ENCODE data around the gene PIRT.

PIRT gene

DNA sequence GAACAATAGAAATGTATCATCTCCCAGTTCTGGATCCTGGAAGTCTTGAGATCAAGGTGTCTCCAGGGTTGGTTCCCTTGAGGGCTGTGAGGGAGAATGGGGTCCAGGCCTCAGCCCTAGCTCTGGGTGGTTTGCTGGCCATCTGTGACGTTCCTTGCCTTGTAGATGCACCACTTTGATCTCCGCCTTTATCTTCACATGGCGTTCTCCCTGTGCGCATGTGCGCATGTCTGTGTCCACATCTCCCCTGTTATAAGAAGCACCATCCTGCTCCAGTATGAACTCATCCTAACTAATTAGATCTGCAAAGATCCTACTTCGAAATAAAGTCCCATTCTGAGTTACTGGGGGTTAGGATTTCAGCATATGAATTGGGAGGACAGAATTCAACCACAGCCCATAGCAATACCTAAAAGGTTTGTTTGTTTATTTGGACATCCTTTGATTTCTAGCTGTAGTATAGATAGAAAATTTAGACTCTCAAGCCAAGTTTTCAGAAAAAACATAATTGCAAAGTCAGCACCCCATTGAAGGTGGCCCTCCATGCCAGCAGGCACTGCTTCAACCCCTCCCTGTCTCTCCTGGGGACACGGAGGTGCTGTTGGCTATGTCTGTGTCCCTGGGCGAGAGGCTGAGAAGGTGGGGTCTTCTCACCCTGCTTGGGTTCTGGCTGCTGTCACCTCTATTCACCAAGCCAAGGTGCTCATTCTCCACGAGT, 31.2 kb downstream of the PIRT start:
- Mint-ChIP-seq H3K27ac (no peak overlapping the region), H3K4me3 (no peak overlapping the region)

DNA sequence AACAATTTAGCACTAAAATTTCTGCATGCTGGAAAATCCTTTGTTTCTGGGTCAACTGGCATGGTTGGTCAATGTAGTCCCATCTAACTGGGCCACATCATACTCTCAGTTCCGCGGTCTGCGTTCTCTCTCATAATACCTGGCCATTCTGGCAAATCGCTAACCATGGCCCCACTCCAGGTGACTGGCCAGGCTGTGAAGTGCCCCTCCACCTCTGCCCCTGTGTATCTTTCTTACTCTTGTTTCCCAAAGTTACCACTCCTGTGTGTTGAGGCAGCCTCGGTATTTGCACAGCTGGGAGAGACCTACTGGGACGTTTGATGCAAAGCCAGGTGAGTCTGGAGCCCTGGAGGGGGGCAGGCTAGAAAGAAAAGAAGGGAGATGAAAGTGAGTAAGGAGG, 32.0 kb downstream of the PIRT start:
- no peak overlapping the region for H3K27ac Mint-ChIP-seq
- H3K9me3 Mint-ChIP-seq = no peaks in the 10 kb centered on the region
- no peaks in the 10 kb centered on the region for H3K4me1 Mint-ChIP-seq (ENCODE audit: low read depth)
- H3K4me3 Mint-ChIP-seq = no peak overlapping the region
- H3K36me3 Mint-ChIP-seq (ENCODE audit: low read depth) = no peaks in the 10 kb centered on the region
- intact Hi-C loops (cut with micrococcal nuclease) = no loop called here
- no peaks in the 10 kb centered on the region for H3K27me3 Mint-ChIP-seq

More for the DNA sequence above, 31.2 kb downstream of the PIRT start:
- intact Hi-C loops (cut with micrococcal nuclease) = no loop called here
- Mint-ChIP-seq H3K4me1 (ENCODE audit: low read depth) (no peaks in the 10 kb centered on the region), H3K27me3 (no peaks in the 10 kb centered on the region), H3K9me3 (no peaks in the 10 kb centered on the region), H3K36me3 (ENCODE audit: low read depth) (no peaks in the 10 kb centered on the region)

DNA sequence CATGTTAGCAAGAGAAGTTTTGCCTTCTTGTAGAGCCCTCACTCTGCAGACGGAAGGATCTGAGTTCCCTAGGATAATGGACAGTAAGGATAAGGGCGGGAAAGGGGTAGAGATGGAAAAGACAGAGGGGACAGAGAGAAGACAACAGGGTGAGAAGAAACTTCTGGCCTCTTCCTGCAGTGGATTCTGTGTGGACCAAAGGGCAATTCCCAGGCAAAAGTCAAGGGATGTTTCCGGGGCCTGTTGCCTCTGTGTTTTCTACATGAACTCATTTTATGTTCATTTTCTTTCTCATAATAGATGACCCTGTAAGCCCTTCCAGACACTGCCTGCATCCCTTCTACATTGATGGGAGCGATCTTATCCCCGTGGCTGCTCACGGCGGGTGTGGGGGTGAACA, 33.3 kb downstream of the PIRT start:
- no peaks in the 10 kb centered on the region for H3K36me3 Mint-ChIP-seq (ENCODE audit: low read depth)
- no peak overlapping the region for H3K27ac Mint-ChIP-seq
- H3K9me3 Mint-ChIP-seq = no peaks in the 10 kb centered on the region
- H3K4me1 Mint-ChIP-seq (ENCODE audit: low read depth) = no peaks in the 10 kb centered on the region
- no peak overlapping the region for H3K4me3 Mint-ChIP-seq
- intact Hi-C loops (cut with micrococcal nuclease) = no loop called here
- H3K27me3 Mint-ChIP-seq = no peaks in the 10 kb centered on the region

DNA sequence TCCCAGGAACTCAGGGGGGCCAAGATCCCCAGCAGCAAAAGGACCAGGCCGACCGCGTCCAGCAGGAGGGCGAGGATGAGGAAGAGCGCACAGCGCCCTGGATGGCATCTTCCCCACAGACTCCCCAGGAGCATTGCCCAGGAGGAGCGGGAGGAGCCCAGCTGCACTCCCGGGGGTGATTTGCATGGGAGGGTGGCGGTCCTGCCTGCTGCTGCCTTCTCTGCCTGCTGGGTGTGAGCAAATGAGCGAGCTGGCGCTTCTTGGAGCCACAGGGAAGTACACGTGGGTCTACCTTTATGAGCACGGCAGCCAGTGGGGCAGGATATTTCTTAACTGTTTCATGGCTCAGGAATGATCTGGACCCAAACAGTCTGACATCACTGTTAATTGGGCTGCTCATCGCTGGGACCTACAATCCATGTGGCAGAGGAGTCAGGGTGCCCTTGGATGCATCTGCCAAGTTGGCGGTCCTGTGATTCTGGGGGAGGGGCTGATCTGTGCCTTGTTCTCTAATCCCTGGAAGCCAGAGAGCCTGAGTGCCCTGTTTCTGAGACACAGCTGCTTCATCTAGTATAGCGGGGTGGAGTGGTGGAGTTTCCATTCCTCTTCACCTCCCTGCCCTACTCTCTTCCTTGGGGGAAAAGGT, 33.9 kb downstream of the PIRT start, which contains the start of gene TMEM238L:
TSS of gene TMEM238L (minus strand) at position 270 of the 646 bp plus-strand sequence. CDS start at position 134, 136 bp downstream.
- Mint-ChIP-seq H3K4me1 (ENCODE audit: low read depth) (no peaks in the 10 kb centered on the region), H3K36me3 (ENCODE audit: low read depth) (no peaks in the 10 kb centered on the region), H3K27me3 (no peaks in the 10 kb centered on the region), H3K4me3 (no peak within 1 kb of the TSS), H3K9me3 (no peaks in the 10 kb centered on the region), H3K27ac (no peak within 1 kb of the TSS)
- intact Hi-C loops (cut with micrococcal nuclease) = no loop called here

DNA sequence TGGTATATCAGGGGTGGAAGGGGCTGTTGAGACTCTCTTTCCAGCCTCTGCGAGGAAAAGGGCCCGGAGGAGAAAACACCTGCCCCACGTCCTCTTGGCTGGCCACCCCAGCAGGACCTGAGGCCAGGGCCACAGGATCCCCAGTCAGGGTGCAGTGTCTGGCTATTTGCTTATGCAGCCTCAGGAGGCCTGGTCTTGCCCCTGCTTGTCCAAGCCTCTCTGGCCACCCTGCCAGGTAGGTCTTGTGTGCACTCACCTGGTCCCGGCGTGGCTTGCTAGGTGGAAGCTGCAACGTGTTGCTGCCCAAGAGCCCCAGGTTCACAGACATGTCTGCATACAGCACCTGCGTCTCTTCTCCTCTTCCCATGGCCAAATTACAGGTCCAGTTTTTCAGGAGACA, 34.5 kb downstream of the PIRT start:
- Mint-ChIP-seq H3K27me3 (no peaks in the 10 kb centered on the region), H3K4me1 (ENCODE audit: low read depth) (no peaks in the 10 kb centered on the region), H3K4me3 (no peak overlapping the region), H3K9me3 (no peaks in the 10 kb centered on the region), H3K27ac (no peak overlapping the region), H3K36me3 (ENCODE audit: low read depth) (no peaks in the 10 kb centered on the region)
- intact Hi-C loops (cut with micrococcal nuclease) = no loop called here

DNA sequence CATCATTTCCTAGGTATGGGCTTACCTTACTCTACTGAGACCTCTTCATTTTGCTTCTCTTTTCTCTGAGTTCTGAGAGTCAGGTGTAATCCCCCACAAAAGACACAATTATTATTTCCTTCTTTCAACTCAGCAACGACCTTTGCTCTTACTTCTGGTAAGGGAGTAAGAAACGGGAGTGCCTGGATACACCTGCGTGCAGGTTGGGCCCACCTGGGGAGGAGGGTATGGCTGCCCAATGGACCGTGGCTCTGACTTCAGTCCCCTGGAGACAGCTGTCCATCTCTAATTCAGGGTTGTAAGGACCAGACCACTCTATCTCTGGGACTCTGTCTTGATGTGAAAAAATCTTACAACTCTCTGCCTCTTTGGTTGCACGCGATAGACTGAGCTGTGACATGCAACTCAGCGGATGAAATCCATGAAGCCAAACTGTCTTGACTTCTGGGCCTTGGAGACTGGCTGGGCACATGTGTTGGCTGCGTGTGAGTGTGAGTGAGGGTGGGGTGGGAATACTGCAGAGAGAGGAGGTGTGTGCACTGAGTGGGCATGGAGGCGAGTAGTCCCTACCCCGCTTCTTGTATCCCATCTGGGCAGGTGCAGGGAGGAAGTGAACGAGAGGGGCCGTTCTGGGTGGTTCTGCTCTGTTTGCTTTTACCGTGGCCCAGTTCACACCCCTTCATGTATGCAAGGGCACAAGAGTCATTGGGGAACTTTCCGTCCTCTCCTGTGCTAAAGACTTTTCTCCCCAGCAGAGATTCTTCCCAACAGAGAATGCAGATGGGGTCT, 35.2 kb downstream of the PIRT start:
- no peak overlapping the region for H3K27ac Mint-ChIP-seq
- intact Hi-C loops (cut with micrococcal nuclease) = no loop called here
- no peaks in the 10 kb centered on the region for H3K4me1 Mint-ChIP-seq (ENCODE audit: low read depth)
- H3K9me3 Mint-ChIP-seq = no peaks in the 10 kb centered on the region
- no peaks in the 10 kb centered on the region for H3K27me3 Mint-ChIP-seq
- H3K4me3 Mint-ChIP-seq = no peak overlapping the region
- H3K36me3 Mint-ChIP-seq (ENCODE audit: low read depth) = no peaks in the 10 kb centered on the region

DNA sequence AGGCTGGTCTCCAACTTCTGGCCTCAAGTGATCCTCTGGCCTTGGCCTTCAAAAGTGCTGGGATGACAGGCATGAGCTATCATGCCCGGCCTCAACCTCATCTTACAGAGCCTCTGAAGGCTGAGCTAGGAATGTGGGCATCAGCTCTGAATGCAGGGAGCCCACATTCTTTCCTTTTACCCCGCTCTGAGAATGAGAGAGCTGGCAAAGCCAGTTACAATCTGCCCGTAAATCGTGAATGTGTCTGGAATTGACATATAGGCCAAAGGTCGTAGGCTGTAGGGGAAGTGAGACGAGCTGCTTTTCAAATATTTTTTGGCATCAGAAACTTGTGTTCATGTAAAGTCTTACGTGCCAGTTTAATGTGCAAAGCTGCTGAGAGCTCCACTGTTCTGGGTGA, 38.5 kb downstream of the PIRT start:
- intact Hi-C loops (cut with micrococcal nuclease) = no loop called here
- H3K27me3 Mint-ChIP-seq = no peaks in the 10 kb centered on the region
- H3K9me3 Mint-ChIP-seq = no peaks in the 10 kb centered on the region
- no peaks in the 10 kb centered on the region for H3K4me1 Mint-ChIP-seq (ENCODE audit: low read depth)
- no peak overlapping the region for H3K4me3 Mint-ChIP-seq
- H3K36me3 Mint-ChIP-seq (ENCODE audit: low read depth) = no peaks in the 10 kb centered on the region
- H3K27ac Mint-ChIP-seq = no peak overlapping the region

DNA sequence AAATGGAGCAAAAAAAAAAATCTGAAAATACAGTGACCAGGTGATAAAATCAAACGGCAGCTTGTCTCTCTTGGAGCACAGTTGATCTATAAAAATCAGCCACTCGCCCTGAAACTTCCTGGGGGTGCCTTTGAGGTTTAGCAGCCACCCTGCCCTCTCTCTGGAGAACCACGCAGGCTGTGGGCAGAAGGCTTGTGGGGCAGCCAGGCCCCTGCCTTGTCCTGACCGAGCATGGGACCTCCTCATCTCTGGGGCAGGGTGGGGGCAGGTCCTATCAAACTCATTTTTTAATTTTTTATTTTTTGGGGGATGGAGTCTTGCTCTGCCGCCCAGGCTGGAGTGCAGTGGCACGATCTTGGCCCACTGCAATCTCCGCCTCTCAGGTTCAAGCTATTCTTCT, 39.0 kb downstream of the PIRT start:
- Mint-ChIP-seq H3K4me1 (ENCODE audit: low read depth) (no peaks in the 10 kb centered on the region), H3K4me3 (no peak overlapping the region), H3K27me3 (no peaks in the 10 kb centered on the region), H3K9me3 (no peaks in the 10 kb centered on the region), H3K36me3 (ENCODE audit: low read depth) (no peaks in the 10 kb centered on the region), H3K27ac (no peak overlapping the region)
- intact Hi-C loops (cut with micrococcal nuclease) = no loop called here

DNA sequence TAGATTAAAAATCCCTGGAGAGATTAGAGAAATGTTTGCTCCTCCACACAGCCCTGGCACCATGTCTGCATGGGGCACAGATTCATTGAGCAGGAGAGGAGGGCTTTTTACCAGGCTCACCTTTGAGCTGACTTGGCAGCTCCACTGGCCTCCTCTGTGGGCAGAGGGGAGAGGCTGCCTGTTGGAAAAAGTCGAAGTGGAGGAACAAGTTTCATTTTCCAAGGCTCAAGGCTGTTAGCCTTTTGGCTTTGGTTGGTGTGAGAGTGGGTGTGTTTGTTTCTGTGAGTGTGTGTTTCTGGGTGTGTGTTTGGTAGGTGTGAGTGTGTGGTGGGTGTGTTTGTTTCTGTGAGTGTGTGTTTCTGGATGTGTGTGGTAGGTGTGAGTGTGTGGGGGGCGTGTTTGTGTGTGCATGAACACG, 39.5 kb downstream of the PIRT start:
- no peaks in the 10 kb centered on the region for H3K9me3 Mint-ChIP-seq
- no peaks in the 10 kb centered on the region for H3K27me3 Mint-ChIP-seq
- H3K27ac Mint-ChIP-seq = no peak overlapping the region
- H3K4me3 Mint-ChIP-seq = no peak overlapping the region
- intact Hi-C loops (cut with micrococcal nuclease) = no loop called here
- no peaks in the 10 kb centered on the region for H3K4me1 Mint-ChIP-seq (ENCODE audit: low read depth)
- H3K36me3 Mint-ChIP-seq (ENCODE audit: low read depth) = no peaks in the 10 kb centered on the region

DNA sequence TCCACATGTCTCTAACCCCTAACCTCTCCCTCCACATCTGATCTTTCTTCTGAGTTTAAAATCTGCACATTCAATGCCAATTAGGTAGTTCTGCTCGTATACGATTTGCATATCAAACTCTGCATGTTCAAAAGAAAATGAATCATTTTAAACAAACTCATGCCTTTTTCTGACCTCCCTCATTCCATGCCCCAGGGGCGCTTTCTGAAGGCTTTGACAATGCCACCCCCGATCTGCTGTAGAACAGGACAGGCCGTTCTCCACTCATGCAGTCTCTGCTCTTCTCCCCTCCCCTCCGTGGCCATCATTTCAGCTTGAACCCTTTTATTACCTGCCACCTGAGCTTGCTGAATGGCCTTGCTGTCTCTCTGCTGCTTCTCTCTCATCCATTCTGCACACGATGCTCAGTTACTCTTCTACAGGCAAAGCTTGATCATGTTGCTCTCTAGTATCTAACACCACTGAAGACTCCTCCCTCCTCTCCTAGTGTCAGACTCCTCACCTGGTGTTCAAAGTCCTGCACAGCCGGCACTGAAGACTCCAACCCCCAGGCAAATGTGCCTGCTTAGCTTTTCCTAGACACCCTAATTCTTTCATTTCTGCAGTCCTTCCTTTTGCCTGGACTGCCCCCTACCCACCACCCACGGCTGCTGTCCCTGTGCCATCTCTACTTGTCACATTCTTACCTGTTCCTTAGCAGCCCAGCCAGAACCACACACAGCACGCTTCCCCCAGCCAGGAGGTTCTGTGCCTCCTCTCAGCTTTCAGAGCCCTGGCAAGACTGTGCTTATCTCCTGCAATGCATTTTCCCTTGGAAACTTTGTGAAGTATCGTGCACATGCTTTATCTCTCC, 40.2 kb downstream of the PIRT start:
- no peaks in the 10 kb centered on the region for H3K36me3 Mint-ChIP-seq (ENCODE audit: low read depth)
- no peak overlapping the region for H3K4me3 Mint-ChIP-seq
- H3K27ac Mint-ChIP-seq = no peak overlapping the region
- intact Hi-C loops (cut with micrococcal nuclease) = no loop called here
- H3K9me3 Mint-ChIP-seq = no peaks in the 10 kb centered on the region
- H3K27me3 Mint-ChIP-seq = no peaks in the 10 kb centered on the region
- H3K4me1 Mint-ChIP-seq (ENCODE audit: low read depth) = no peaks in the 10 kb centered on the region

DNA sequence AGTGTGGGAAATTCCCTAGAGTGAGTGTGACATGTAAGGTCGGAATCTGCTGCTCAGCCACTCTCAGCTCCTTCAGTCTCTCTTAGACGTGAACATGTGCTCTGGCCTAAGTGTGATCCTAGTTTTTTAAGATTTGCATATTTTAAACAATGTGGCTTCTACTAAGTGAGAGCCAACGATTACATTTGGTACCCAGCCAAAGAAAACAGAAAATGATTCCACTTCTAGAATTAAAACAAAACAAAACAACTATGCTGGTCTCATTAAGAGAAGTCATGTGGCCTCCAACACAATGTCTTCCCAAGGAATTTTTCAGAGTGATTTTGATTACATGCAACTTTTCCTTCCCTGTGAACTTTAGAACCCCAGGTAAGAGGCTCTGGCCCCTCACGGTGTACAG, 44.1 kb downstream of the PIRT start:
- Mint-ChIP-seq H3K27me3 (no peaks in the 10 kb centered on the region), H3K4me1 (ENCODE audit: low read depth) (peaks cover 7% of the 10 kb centered on the region)

DNA sequence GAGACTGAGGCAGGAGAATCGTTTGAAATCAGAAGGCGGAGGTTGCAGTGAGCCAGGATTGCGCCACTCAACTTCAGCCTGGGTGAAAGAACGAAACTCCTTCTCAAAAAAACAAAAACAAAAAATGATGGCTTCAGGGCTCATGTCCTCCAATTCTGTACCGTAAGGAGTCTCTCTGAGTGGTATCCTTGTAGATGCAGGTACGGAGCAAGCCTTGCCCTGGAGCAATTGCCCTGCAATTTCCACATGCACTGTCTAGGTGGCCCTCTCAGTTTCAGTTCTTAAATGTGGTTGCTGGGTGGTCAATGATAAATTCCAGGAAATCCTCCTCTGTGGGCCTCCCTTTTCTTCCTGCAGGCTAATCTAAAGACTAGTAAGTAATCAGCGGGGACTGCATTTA, 44.6 kb downstream of the PIRT start:
- Mint-ChIP-seq H3K36me3 (ENCODE audit: low read depth) (no peaks in the 10 kb centered on the region), H3K27me3 (no peaks in the 10 kb centered on the region), H3K27ac (no peak overlapping the region), H3K4me3 (no peak overlapping the region), H3K9me3 (no peaks in the 10 kb centered on the region), H3K4me1 (ENCODE audit: low read depth) (peaks cover 7% of the 10 kb centered on the region)
- intact Hi-C loops (cut with micrococcal nuclease) = no loop called here

More for the DNA sequence above, 44.1 kb downstream of the PIRT start:
- Mint-ChIP-seq H3K4me3 (no peak overlapping the region), H3K27ac (no peak overlapping the region), H3K9me3 (no peaks in the 10 kb centered on the region), H3K36me3 (ENCODE audit: low read depth) (no peaks in the 10 kb centered on the region)
- intact Hi-C loops (cut with micrococcal nuclease) = no loop called here

DNA sequence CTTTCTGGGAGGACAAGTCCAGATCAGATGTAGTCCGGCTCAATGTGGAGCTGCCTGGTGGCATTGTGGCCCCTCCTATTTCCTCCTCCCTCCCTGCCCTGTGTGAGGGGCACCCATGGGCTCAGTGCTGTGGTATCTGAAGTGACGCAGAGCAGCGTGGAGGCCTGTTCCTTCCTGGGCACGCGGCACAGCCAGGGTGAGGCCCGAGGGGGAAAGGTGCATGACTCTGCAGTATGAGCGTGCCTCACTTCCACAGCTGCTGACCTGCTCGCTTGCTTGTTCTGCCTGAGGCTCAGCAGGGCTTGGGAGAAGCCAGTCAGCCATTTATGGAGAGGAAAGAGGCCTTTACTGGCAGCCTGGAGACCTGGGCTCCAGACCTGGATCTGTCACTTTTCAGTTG, 45.7 kb downstream of the PIRT start:
- Mint-ChIP-seq H3K36me3 (ENCODE audit: low read depth) (no peaks in the 10 kb centered on the region), H3K27ac (no peak overlapping the region), H3K27me3 (no peaks in the 10 kb centered on the region), H3K4me3 (no peak overlapping the region), H3K9me3 (no peaks in the 10 kb centered on the region), H3K4me1 (ENCODE audit: low read depth) (peaks cover 7% of the 10 kb centered on the region)
- intact Hi-C loops (cut with micrococcal nuclease) = no loop called here
